Activated T-helper 2 cell treated with anti-CD3 and anti-CD28 coated beads, Interferon-gamma antibody, Interleukin-2, Interleukin-4, amounts not matched to agents 10 μg/mL and 5 μg/mL and 100 μg/mL, durations not matched to agents 14 hours and 24 hours and 36 hours (primary cell): ENCODE data around the gene SRBD1. TPM values are rescaled to one million over a fixed set of nuclear protein-coding genes. Genes with fewer than 3 reads are reported as not detected.

Experiments used
- DNase-seq: peaks from one replicate; pipeline ENCODE4 v3.0.0; 2021; ENCODE audit warnings: low spot score
- H3K27ac Mint-ChIP-seq: one replicate; pipeline ENCODE4 v1.8.0; 2021; ENCODE audit warnings: mixed read lengths
- H3K27me3 Mint-ChIP-seq: one replicate; pipeline ENCODE4 v1.8.0; 2021; ENCODE audit warnings: low read depth, mixed read lengths
- H3K36me3 Mint-ChIP-seq: one replicate; pipeline ENCODE4 v1.8.0; 2021; ENCODE audit warnings: low read depth, mixed read lengths
- H3K4me1 Mint-ChIP-seq: one replicate; pipeline ENCODE4 v1.8.0; 2021; ENCODE audit warnings: low read depth, mixed read lengths
- H3K4me3 Mint-ChIP-seq: one replicate; pipeline ENCODE4 v1.8.0; 2021; ENCODE audit warnings: low read depth, mild to moderate bottlenecking, moderate library complexity, mixed read lengths
- H3K9me3 Mint-ChIP-seq: one replicate; pipeline ENCODE4 v1.8.0; 2021; ENCODE audit warnings: mixed read lengths
- intact Hi-C: fragments of 100-400 bp; cut with micrococcal nuclease; formaldehyde crosslinking; loops from one replicate; pipeline ENCODE4 v1.15.1; 2023
- total RNA-seq: library from RNA; stranded (reverse); gene quantifications from 2 replicates; pipeline ENCODE4 v1.2.3, GENCODE V29; 2022

SRBD1 gene
- total RNA-seq, 1 donor from 2014 or later: 21.7 TPM

- H3K4me3 Mint-ChIP-seq: no peak overlapping the region
- no peak overlapping the region for H3K27ac Mint-ChIP-seq
- no peaks in the 10 kb centered on the region for H3K9me3 Mint-ChIP-seq
- intact Hi-C loops: loop anchor here (10.0 kb wide), 1 partner anchor 197 kb away; no protein-coding TSS in a partner anchor
- peaks cover 28% of the 10 kb centered on the region for H3K27me3 Mint-ChIP-seq
- H3K36me3 Mint-ChIP-seq: peaks cover 7% of the 10 kb centered on the region
- DNase-seq: no peak
- peaks cover 27% of the 10 kb centered on the region for H3K4me1 Mint-ChIP-seq
These were observed 37.0 kb upstream of the SRBD1 start for GRCh38 chr2:45647986-45648520.

- H3K27me3 Mint-ChIP-seq: peaks cover 26% of the 10 kb centered on the region
- peaks cover 2% of the 10 kb centered on the region for H3K36me3 Mint-ChIP-seq
- peaks cover 20% of the 10 kb centered on the region for H3K4me1 Mint-ChIP-seq
- H3K9me3 Mint-ChIP-seq: no peaks in the 10 kb centered on the region
- no peak overlapping the region for H3K4me3 Mint-ChIP-seq
- intact Hi-C loops: loop anchor here (10.0 kb wide), 1 partner anchor 197 kb away; no protein-coding TSS in a partner anchor
- DNase-seq: no peak
- no peak overlapping the region for H3K27ac Mint-ChIP-seq
These were observed 36.3 kb upstream of the SRBD1 start for GRCh38 chr2:45647356-45647755.

GRCh38 chr2:45646289-45646688 is 35.2 kb upstream of the SRBD1 start:
- Mint-ChIP-seq H3K4me1 (peaks cover 15% of the 10 kb centered on the region), H3K36me3 (no peaks in the 10 kb centered on the region), H3K27ac (no peak overlapping the region), H3K9me3 (no peaks in the 10 kb centered on the region), H3K27me3 (peaks cover 29% of the 10 kb centered on the region), H3K4me3 (no peak overlapping the region)
- intact Hi-C loops: loop anchor here (10.0 kb wide), 1 partner anchor 199 kb away; no protein-coding TSS in a partner anchor
- DNase-seq: no peak

- Mint-ChIP-seq H3K4me1 (peaks cover 15% of the 10 kb centered on the region), H3K27ac (no peak overlapping the region), H3K27me3 (peaks cover 38% of the 10 kb centered on the region), H3K4me3 (peak overlapping the region; percentile 67), H3K9me3 (no peaks in the 10 kb centered on the region), H3K36me3 (no peaks in the 10 kb centered on the region)
- intact Hi-C loops: loop anchor here (1.0 to 10.0 kb wide), 3 partner anchors 134 to 292 kb away; no protein-coding TSS in a partner anchor
- peak; percentile 59 for DNase-seq
These were observed 32.8 kb upstream of the SRBD1 start for GRCh38 chr2:45643543-45644542.

- Mint-ChIP-seq H3K27ac (no peak overlapping the region), H3K4me3 (peak overlapping the region; percentile 67), H3K27me3 (peaks cover 41% of the 10 kb centered on the region), H3K4me1 (peaks cover 15% of the 10 kb centered on the region), H3K36me3 (no peaks in the 10 kb centered on the region), H3K9me3 (no peaks in the 10 kb centered on the region)
- intact Hi-C loops: loop anchor here (1.0 to 10.0 kb wide), 3 partner anchors 135 to 293 kb away; no protein-coding TSS in a partner anchor
- no peak for DNase-seq
These were observed 32.0 kb upstream of the SRBD1 start for GRCh38 chr2:45643095-45643494.

- Mint-ChIP-seq H3K27me3 (peaks cover 43% of the 10 kb centered on the region), H3K4me1 (peaks cover 17% of the 10 kb centered on the region), H3K9me3 (no peaks in the 10 kb centered on the region), H3K27ac (no peak overlapping the region), H3K36me3 (no peaks in the 10 kb centered on the region), H3K4me3 (no peak overlapping the region)
- intact Hi-C loops: loop anchor here (10.0 kb wide), 1 partner anchor 204 kb away; no protein-coding TSS in a partner anchor
- no peak for DNase-seq
These were observed 29.5 kb upstream of the SRBD1 start for GRCh38 chr2:45640576-45640975.

GRCh38 chr2:45637440-45637839 is 26.4 kb upstream of the SRBD1 start:
- no peaks in the 10 kb centered on the region for H3K9me3 Mint-ChIP-seq
- H3K27me3 Mint-ChIP-seq: peaks cover 47% of the 10 kb centered on the region

GRCh38 chr2:45636008-45636407 is 24.9 kb upstream of the SRBD1 start:
- intact Hi-C loops: no loop called here
- peaks cover 7% of the 10 kb centered on the region for H3K4me1 Mint-ChIP-seq
- no peak overlapping the region for H3K27ac Mint-ChIP-seq
- no peak overlapping the region for H3K4me3 Mint-ChIP-seq
- H3K9me3 Mint-ChIP-seq: no peaks in the 10 kb centered on the region
- no peaks in the 10 kb centered on the region for H3K36me3 Mint-ChIP-seq
- H3K27me3 Mint-ChIP-seq: peaks cover 50% of the 10 kb centered on the region
- DNase-seq: no peak

More at GRCh38 chr2:45637440-45637839, 26.4 kb upstream of the SRBD1 start:
- DNase-seq: no peak
- H3K27ac Mint-ChIP-seq: no peak overlapping the region
- H3K4me1 Mint-ChIP-seq: peaks cover 10% of the 10 kb centered on the region
- no peaks in the 10 kb centered on the region for H3K36me3 Mint-ChIP-seq
- intact Hi-C loops: no loop called here
- no peak overlapping the region for H3K4me3 Mint-ChIP-seq

GRCh38 chr2:45634223-45634622 is 23.2 kb upstream of the SRBD1 start:
- Mint-ChIP-seq H3K4me1 (peaks cover 4% of the 10 kb centered on the region), H3K27me3 (peaks cover 51% of the 10 kb centered on the region), H3K9me3 (no peaks in the 10 kb centered on the region), H3K4me3 (no peak overlapping the region), H3K36me3 (no peaks in the 10 kb centered on the region), H3K27ac (no peak overlapping the region)
- no peak for DNase-seq
- intact Hi-C loops: no loop called here

GRCh38 chr2:45631955-45632354 is 20.9 kb upstream of the SRBD1 start:
- Mint-ChIP-seq H3K27ac (no peak overlapping the region), H3K4me1 (no peaks in the 10 kb centered on the region), H3K9me3 (no peaks in the 10 kb centered on the region), H3K4me3 (no peak overlapping the region), H3K27me3 (peaks cover 55% of the 10 kb centered on the region), H3K36me3 (no peaks in the 10 kb centered on the region)
- intact Hi-C loops: no loop called here
- DNase-seq: no peak

- no peak overlapping the region for H3K4me3 Mint-ChIP-seq
- H3K4me1 Mint-ChIP-seq: peaks cover under 1% of the 10 kb centered on the region
- no peaks in the 10 kb centered on the region for H3K9me3 Mint-ChIP-seq
- intact Hi-C loops: no loop called here
- DNase-seq: no peak
- peaks cover 55% of the 10 kb centered on the region for H3K27me3 Mint-ChIP-seq
- no peak overlapping the region for H3K27ac Mint-ChIP-seq
- no peaks in the 10 kb centered on the region for H3K36me3 Mint-ChIP-seq
These were observed 20.3 kb upstream of the SRBD1 start for GRCh38 chr2:45631319-45631718.

- H3K27ac Mint-ChIP-seq: no peak overlapping the region
- intact Hi-C loops: no loop called here
- no peak for DNase-seq
- H3K4me3 Mint-ChIP-seq: no peak overlapping the region
- peaks cover 54% of the 10 kb centered on the region for H3K27me3 Mint-ChIP-seq
- H3K4me1 Mint-ChIP-seq: peaks cover 6% of the 10 kb centered on the region
- H3K36me3 Mint-ChIP-seq: no peaks in the 10 kb centered on the region
- no peaks in the 10 kb centered on the region for H3K9me3 Mint-ChIP-seq
These were observed 18.9 kb upstream of the SRBD1 start for GRCh38 chr2:45629971-45630370.

GRCh38 chr2:45627911-45628310 is 16.8 kb upstream of the SRBD1 start:
- intact Hi-C loops: no loop called here
- no peak overlapping the region for H3K4me3 Mint-ChIP-seq
- no peak overlapping the region for H3K27ac Mint-ChIP-seq
- H3K27me3 Mint-ChIP-seq: peaks cover 39% of the 10 kb centered on the region
- DNase-seq: no peak
- peaks cover 10% of the 10 kb centered on the region for H3K4me1 Mint-ChIP-seq
- H3K9me3 Mint-ChIP-seq: no peaks in the 10 kb centered on the region
- H3K36me3 Mint-ChIP-seq: no peaks in the 10 kb centered on the region
